Adrenal gland (tissue), 5 donors: ENCODE results near the gene GPLD1.

ENCODE experiments used
- POLR2A ChIP-seq, 2 donors: fragments of 450-650 bp; IDR thresholded peaks; one replicate each; pipeline ENCODE4 v1.6.1; 2017; ENCODE audit warnings: antibody characterized with exemption in 2 of 2, mild to moderate bottlenecking in 2 of 2, moderate library complexity in 1 of 2
- TF ChIP-seq, protein P1 (sequence below), 6 experiments: fragments of 450-650 bp in 4 of 6; fragments of 200-600 bp in 2 of 6; sonication (generic) in 1 of 6; IDR thresholded peaks; 1 replicate in 5 of 6; 2 replicates in 1 of 6; pipeline versions ENCODE4 v1.5.1 to v1.8.0; 2016 to 2021; ENCODE audit warnings: antibody characterized with exemption in 6 of 6, mild to moderate bottlenecking in 2 of 6, moderate library complexity in 1 of 6
- donor health status: DM: no; HTN: no; CAD: no.

DNA sequence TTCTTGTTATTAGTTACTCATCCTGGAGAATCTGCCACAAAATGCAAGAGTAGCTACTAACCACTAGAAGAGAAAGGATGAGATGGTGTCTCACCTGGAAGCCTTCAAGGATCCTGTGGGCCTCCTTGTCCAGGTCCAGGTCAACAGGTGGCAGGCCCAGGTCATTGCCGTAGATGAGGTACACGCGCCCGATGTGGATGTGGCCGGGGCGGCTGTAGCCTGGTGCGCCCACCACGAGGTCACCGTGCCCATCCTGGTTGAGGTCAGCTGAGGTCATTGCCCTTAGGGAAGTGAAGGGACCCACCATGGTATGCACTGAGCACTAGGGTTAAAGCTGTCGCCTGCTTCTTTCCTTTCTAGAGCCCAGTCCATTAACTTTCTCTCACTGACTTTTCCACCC, 35.5 kb downstream of the GPLD1 start:
- TF ChIP-seq, protein P1, sequence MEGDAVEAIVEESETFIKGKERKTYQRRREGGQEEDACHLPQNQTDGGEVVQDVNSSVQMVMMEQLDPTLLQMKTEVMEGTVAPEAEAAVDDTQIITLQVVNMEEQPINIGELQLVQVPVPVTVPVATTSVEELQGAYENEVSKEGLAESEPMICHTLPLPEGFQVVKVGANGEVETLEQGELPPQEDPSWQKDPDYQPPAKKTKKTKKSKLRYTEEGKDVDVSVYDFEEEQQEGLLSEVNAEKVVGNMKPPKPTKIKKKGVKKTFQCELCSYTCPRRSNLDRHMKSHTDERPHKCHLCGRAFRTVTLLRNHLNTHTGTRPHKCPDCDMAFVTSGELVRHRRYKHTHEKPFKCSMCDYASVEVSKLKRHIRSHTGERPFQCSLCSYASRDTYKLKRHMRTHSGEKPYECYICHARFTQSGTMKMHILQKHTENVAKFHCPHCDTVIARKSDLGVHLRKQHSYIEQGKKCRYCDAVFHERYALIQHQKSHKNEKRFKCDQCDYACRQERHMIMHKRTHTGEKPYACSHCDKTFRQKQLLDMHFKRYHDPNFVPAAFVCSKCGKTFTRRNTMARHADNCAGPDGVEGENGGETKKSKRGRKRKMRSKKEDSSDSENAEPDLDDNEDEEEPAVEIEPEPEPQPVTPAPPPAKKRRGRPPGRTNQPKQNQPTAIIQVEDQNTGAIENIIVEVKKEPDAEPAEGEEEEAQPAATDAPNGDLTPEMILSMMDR (IDR thresholded peaks at IDR 0.05): no peak
- no peak for TF ChIP-seq POLR2A (IDR thresholded peaks at IDR 0.05)
